Measurements from ENCODE around the gene THOP1.
"Not testable (repeated sequence)": the region's sequence is repeated elsewhere in the genome, so short reads cannot be mapped to it uniquely, and the experiment has no call there.

Gene THOP1

GRCh38 chr19:2783781-2784145 is 1.5 kb upstream of the THOP1 start:
- no peak for DNase-seq (ENCODE audit: low read depth)
- peak overlapping the region; percentile 35 for H3K4me3 ChIP-seq (ENCODE audit: low read length)
- no peak for TF ChIP-seq CTCF (conservative IDR thresholded peaks at IDR 0.05; ENCODE audit: low read depth, low read length)

- no peak for DNase-seq (ENCODE audit: low read depth)
- peak overlapping the region; percentile 16 for H3K4me3 ChIP-seq (ENCODE audit: low read length)
- no peak for TF ChIP-seq CTCF (conservative IDR thresholded peaks at IDR 0.05; ENCODE audit: low read depth, low read length)
Measured at GRCh38 chr19:2787115-2787514, 1.8 kb downstream of the THOP1 start.

GRCh38 chr19:2788237-2788636 is 2.9 kb downstream of the THOP1 start:
- no peak for TF ChIP-seq CTCF (conservative IDR thresholded peaks at IDR 0.05; ENCODE audit: low read depth, low read length)
- no peak for DNase-seq (ENCODE audit: low read depth)
- H3K4me3 ChIP-seq (ENCODE audit: low read length) = no peak overlapping the region

- no peak for TF ChIP-seq CTCF (conservative IDR thresholded peaks at IDR 0.05; ENCODE audit: low read depth, low read length)
- no peak overlapping the region for H3K4me3 ChIP-seq (ENCODE audit: low read length)
- DNase-seq (ENCODE audit: low read depth) = no peak
Measured at GRCh38 chr19:2790194-2790556, 4.9 kb downstream of the THOP1 start.

GRCh38 chr19:2790557-2791271 is 5.4 kb downstream of the THOP1 start:
- no peak for TF ChIP-seq CTCF (conservative IDR thresholded peaks at IDR 0.05; ENCODE audit: low read depth, low read length)
- H3K4me3 ChIP-seq (ENCODE audit: low read length) = no peak overlapping the region
- no peak for DNase-seq (ENCODE audit: low read depth)

- H3K4me3 ChIP-seq (ENCODE audit: low read length) = no peak overlapping the region
- no peak for TF ChIP-seq CTCF (conservative IDR thresholded peaks at IDR 0.05; ENCODE audit: low read depth, low read length)
- DNase-seq (ENCODE audit: low read depth) = peak; percentile 81
Measured at GRCh38 chr19:2791440-2791839, 6.1 kb downstream of the THOP1 start.

- H3K4me3 ChIP-seq (ENCODE audit: low read length) = no peak overlapping the region
- DNase-seq (ENCODE audit: low read depth) = peak; percentile 70
- no peak for TF ChIP-seq CTCF (conservative IDR thresholded peaks at IDR 0.05; ENCODE audit: low read depth, low read length)
Measured at GRCh38 chr19:2791876-2792275, 6.6 kb downstream of the THOP1 start.

- DNase-seq (ENCODE audit: low read depth); H3K4me3 ChIP-seq (ENCODE audit: low read length): not testable (repeated sequence)
Measured at GRCh38 chr19:2792666-2793065, 7.4 kb downstream of the THOP1 start.
